ENCODE measurements around the gene ERI3. TPM values are rescaled to one million over a fixed set of nuclear protein-coding genes. Genes with fewer than 3 reads are reported as not detected.

The ERI3 gene
- polyA plus RNA-seq, 1 donor from 2014 or later = 92.5 TPM

GRCh38 chr1:44276901-44277300 lies 78.2 kb downstream of the ERI3 start:
- no peaks in the 10 kb centered on the region for H4K20me1 ChIP-seq (ENCODE audit: insufficient read depth)

GRCh38 chr1:44275991-44276405 lies 79.1 kb downstream of the ERI3 start:
- TF ChIP-seq RAD21 (conservative IDR thresholded peaks at IDR 0.05) (no peak), SMC3 (conservative IDR thresholded peaks at IDR 0.05; ENCODE audit: poor library complexity) (no peak), REST (IDR thresholded peaks at IDR 0.05; ENCODE audit: borderline replicate concordance) (no peak), MXI1 (conservative IDR thresholded peaks at IDR 0.05; ENCODE audit: poor library complexity, severe bottlenecking) (no peak), TAF1 (IDR thresholded peaks at IDR 0.05; ENCODE audit: low read depth) (no peak), EP300 (conservative IDR thresholded peaks at IDR 0.05; ENCODE audit: poor library complexity, severe bottlenecking) (no peak), EZH2 (IDR thresholded peaks at IDR 0.05; ENCODE audit: borderline replicate concordance, insufficient read depth, low read length, poor library complexity, severe bottlenecking) (no peak)
- no peak overlapping the region for H3K27ac ChIP-seq (ENCODE audit: low read length)
- H4K20me1 ChIP-seq (ENCODE audit: insufficient read depth) = no peaks in the 10 kb centered on the region
- no peaks in the 10 kb centered on the region for H3K27me3 ChIP-seq (ENCODE audit: insufficient read depth, low read depth, low read length)
- H3K9me2 ChIP-seq (ENCODE audit: insufficient read depth, low read length) = no peaks in the 10 kb centered on the region
- no peak overlapping the region for H3K4me3 ChIP-seq (ENCODE audit: low read length)
- no peaks in the 10 kb centered on the region for H3F3A ChIP-seq (ENCODE audit: insufficient read depth, low read length, poor library complexity, severe bottlenecking)
- H3K79me2 ChIP-seq (replicated peaks; ENCODE audit: insufficient read depth, low read length) = no peaks in the 10 kb centered on the region
- H3K9me3 ChIP-seq (ENCODE audit: low read length) = no peaks in the 10 kb centered on the region
- no peak overlapping the region for H3K4me2 ChIP-seq (ENCODE audit: low read length)
- no peak overlapping the region for H3K9ac ChIP-seq (ENCODE audit: low read length)
- H3K36me3 ChIP-seq (ENCODE audit: insufficient read depth, low read length) = no peaks in the 10 kb centered on the region
- H2AFZ ChIP-seq (ENCODE audit: low read depth, low read length) = no peak overlapping the region

More at GRCh38 chr1:44276901-44277300, 78.2 kb downstream of the ERI3 start:
- Histone ChIP-seq H3K4me3 (ENCODE audit: low read length) (no peak overlapping the region), H3K27ac (ENCODE audit: low read length) (no peak overlapping the region), H3K79me2 (replicated peaks; ENCODE audit: insufficient read depth, low read length) (no peaks in the 10 kb centered on the region), H3K4me2 (ENCODE audit: low read length) (no peak overlapping the region), H3F3A (ENCODE audit: insufficient read depth, low read length, poor library complexity, severe bottlenecking) (no peaks in the 10 kb centered on the region), H3K9me2 (ENCODE audit: insufficient read depth, low read length) (no peaks in the 10 kb centered on the region), H3K9ac (ENCODE audit: low read length) (no peak overlapping the region), H3K27me3 (ENCODE audit: insufficient read depth, low read depth, low read length) (no peaks in the 10 kb centered on the region), H3K36me3 (ENCODE audit: insufficient read depth, low read length) (no peaks in the 10 kb centered on the region), H2AFZ (ENCODE audit: low read depth, low read length) (no peak overlapping the region), H3K9me3 (ENCODE audit: low read length) (no peaks in the 10 kb centered on the region)
- TF ChIP-seq SMC3 (conservative IDR thresholded peaks at IDR 0.05; ENCODE audit: poor library complexity) = no peak
- no peak for TF ChIP-seq REST (IDR thresholded peaks at IDR 0.05; ENCODE audit: borderline replicate concordance)
- TF ChIP-seq POLR2AphosphoS5 (IDR thresholded peaks at IDR 0.05) = no peak
- no peak for TF ChIP-seq TAF1 (IDR thresholded peaks at IDR 0.05; ENCODE audit: low read depth)
